ENCODE measurements around the gene RPP21. TPM values are rescaled to one million over a fixed set of nuclear protein-coding genes. Genes with fewer than 3 reads are reported as not detected.

The RPP21 gene
- total and polyA plus RNA-seq, 10 of the 15 experiments (the other 5 are each of a cell fraction or from before 2014, with no cell fraction given): 14.3 to 94.6 (median 42.1) TPM

DNA sequence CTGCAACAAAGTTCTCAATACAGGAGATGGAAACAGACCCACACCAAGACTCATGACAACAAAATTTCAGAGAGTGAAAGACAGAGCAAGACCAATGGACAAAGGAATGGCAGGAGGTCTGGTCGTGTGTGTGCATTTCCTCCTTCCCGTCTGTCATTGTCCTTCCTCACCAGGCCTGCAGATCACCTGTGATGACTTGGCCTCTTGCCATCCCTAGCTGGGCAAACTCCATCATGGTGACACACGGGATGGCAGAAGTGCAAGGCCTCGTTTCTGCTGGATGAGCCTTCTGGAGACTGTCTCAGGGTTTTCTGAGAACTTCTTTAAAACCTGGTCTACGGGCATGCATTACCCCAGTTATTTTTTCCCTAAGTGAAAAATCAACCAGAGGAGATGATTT is 49.2 kb downstream of the RPP21 start:
- Histone ChIP-seq H3K4me1 (ENCODE audit: control insufficient read depth, insufficient read depth, low read length) (no peaks in the 10 kb centered on the region), H4K20me1 (ENCODE audit: control insufficient read depth, insufficient read depth) (peaks cover 3% of the 10 kb centered on the region; the same call in 1 of the 2 replicates), H3K27me3 (replicated peaks in 1 of 2; ENCODE audit: control insufficient read depth in 2 of 2, insufficient read depth in 2 of 2, low read length in 1 of 2) (peaks cover 0 to 5% of the 10 kb centered on the region in 2 experiments; a peak in 3 of 4 replicates), H3K27ac (ENCODE audit: control insufficient read depth, insufficient read depth) (no peak overlapping the region), H3K9ac (ENCODE audit: control insufficient read depth, insufficient read depth, low read length) (no peak overlapping the region), H3K79me2 (ENCODE audit: control insufficient read depth, insufficient read depth, low read length) (no peaks in the 10 kb centered on the region), H3K4me3 (no peak overlapping the region), H2AFZ (ENCODE audit: control insufficient read depth, low read depth, low read length) (no peak overlapping the region), H3K36me3 (ENCODE audit: control insufficient read depth in 2 of 2, insufficient read depth in 2 of 2, low read length in 1 of 2) (no peaks in the 10 kb centered on the region), H3K4me2 (ENCODE audit: control insufficient read depth, insufficient read depth) (no peak overlapping the region), H3K9me3 (replicated peaks; ENCODE audit: control insufficient read depth, insufficient read depth, low read length) (no peaks in the 10 kb centered on the region)
- FAIRE-seq (no peak), ATAC-seq (no peak), DNase-seq (ENCODE audit: low read depth, low spot score) (no peak)
- RAD21 ChIA-PET (ENCODE audit: unreplicated experiment): interaction anchor here (1.1 to 1.7 kb wide), 2 partner anchors 32 to 175 kb away, joined by 3 read pairs; no protein-coding TSS in a partner anchor
- TF ChIP-seq MTA3 (IDR thresholded peaks at IDR 0.05; ENCODE audit: borderline replicate concordance, low read length): no peak
- TF ChIP-seq, protein P1, sequence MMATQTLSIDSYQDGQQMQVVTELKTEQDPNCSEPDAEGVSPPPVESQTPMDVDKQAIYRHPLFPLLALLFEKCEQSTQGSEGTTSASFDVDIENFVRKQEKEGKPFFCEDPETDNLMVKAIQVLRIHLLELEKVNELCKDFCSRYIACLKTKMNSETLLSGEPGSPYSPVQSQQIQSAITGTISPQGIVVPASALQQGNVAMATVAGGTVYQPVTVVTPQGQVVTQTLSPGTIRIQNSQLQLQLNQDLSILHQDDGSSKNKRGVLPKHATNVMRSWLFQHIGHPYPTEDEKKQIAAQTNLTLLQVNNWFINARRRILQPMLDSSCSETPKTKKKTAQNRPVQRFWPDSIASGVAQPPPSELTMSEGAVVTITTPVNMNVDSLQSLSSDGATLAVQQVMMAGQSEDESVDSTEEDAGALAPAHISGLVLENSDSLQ (IDR thresholded peaks at IDR 0.05): no peak
- CTCF ChIA-PET: interaction anchor here (0.7 to 0.8 kb wide), 3 partner anchors 173 to 740 kb away, joined by 3 to 4 read pairs (median 3); no protein-coding TSS in a partner anchor
- SMC1A ChIA-PET (ENCODE audit: uncharacterized antibody, unreplicated experiment): interaction anchor here (1.5 to 2.0 kb wide), 2 partner anchors 156 to 178 kb away, joined by 4 read pairs; no protein-coding TSS in a partner anchor
- 0% methylated on average over 5 of the region's 5 CpGs for WGBS (ENCODE audit: insufficient coverage, insufficient replicate concordance, low lambda C conversion rate, missing lambda C conversion rate)
- POLR2A ChIA-PET: no interaction called here
- in situ Hi-C loops (cut with MboI): no loop called here
- intact Hi-C loops (cut with micrococcal nuclease; ENCODE audit: unreplicated experiment): no loop called here
- no TSS peak for BruUV-seq (replicated peaks)

Small RNA genes lying within 50 kb of the gene (small RNA-seq; reads per million reads assigned to genes)
- not detected for gene HLA-N

Other genes starting within 250 kb of the RPP21 start
Only the 7 nearest of the 10 such genes appear.
- 0.05 TPM in 1 of 2 replicates, not detected in the other for gene TRIM40, start 209.0 kb upstream of the RPP21 start, total RNA-seq (2014; rRNA removed)
- not detected in 2 replicates for gene TRIM40, start 209.0 kb upstream of the RPP21 start, total RNA-seq (2014; rRNA removed; fragmentation: Illumina TruSeq; extraction: Trizol)
- gene TRIM40, start 209.0 kb upstream of the RPP21 start, total RNA-seq (2021): not detected in 2 replicates
- not detected in 2 replicates for gene TRIM40, start 209.0 kb upstream of the RPP21 start, polyA plus RNA-seq (2011; rRNA removed)
- not detected in 2 replicates for gene TRIM40, start 209.0 kb upstream of the RPP21 start, polyA plus RNA-seq (2014; fragmentation: Illumina TruSeq; extraction: Trizol)
- gene TRIM40, start 209.0 kb upstream of the RPP21 start, polyA plus RNA-seq (2014; fragmentation: Nextera tagmentation; extraction: Ambion mirVana): not detected
- not detected in 2 replicates for gene TRIM40, start 209.0 kb upstream of the RPP21 start, polyA plus RNA-seq (2014; rRNA removed)
- not detected for gene TRIM40, start 209.0 kb upstream of the RPP21 start, polyA plus RNA-seq (2016; fragmentation: Nextera tagmentation; extraction: Ambion mirVana)
- gene TRIM10, start 183.9 kb upstream of the RPP21 start, total RNA-seq (2014; rRNA removed): not detected in 2 replicates
- gene TRIM10, start 183.9 kb upstream of the RPP21 start, total RNA-seq (2014; rRNA removed; fragmentation: Illumina TruSeq; extraction: Trizol): not detected in 2 replicates
- not detected in 2 replicates for gene TRIM10, start 183.9 kb upstream of the RPP21 start, total RNA-seq (2021)
- 0.01 and 0.04 TPM in 2 replicates for gene TRIM10, start 183.9 kb upstream of the RPP21 start, polyA plus RNA-seq (2011; rRNA removed)
- gene TRIM10, start 183.9 kb upstream of the RPP21 start, polyA plus RNA-seq (2014; fragmentation: Illumina TruSeq; extraction: Trizol): not detected in 2 replicates
- not detected for gene TRIM10, start 183.9 kb upstream of the RPP21 start, polyA plus RNA-seq (2014; fragmentation: Nextera tagmentation; extraction: Ambion mirVana)
- not detected in 2 replicates for gene TRIM10, start 183.9 kb upstream of the RPP21 start, polyA plus RNA-seq (2014; rRNA removed)
- not detected for gene TRIM10, start 183.9 kb upstream of the RPP21 start, polyA plus RNA-seq (2016; fragmentation: Nextera tagmentation; extraction: Ambion mirVana)
- not detected in 2 replicates for gene TRIM15, start 181.6 kb upstream of the RPP21 start, total RNA-seq (2014; rRNA removed)
- not detected in 2 replicates for gene TRIM15, start 181.6 kb upstream of the RPP21 start, total RNA-seq (2014; rRNA removed; fragmentation: Illumina TruSeq; extraction: Trizol)
- gene TRIM15, start 181.6 kb upstream of the RPP21 start, total RNA-seq (2021): 0.08 TPM in 1 of 2 replicates, not detected in the other
- 0.29 TPM in 1 of 2 replicates, not detected in the other for gene TRIM15, start 181.6 kb upstream of the RPP21 start, polyA plus RNA-seq (2011; rRNA removed)
- gene TRIM15, start 181.6 kb upstream of the RPP21 start, polyA plus RNA-seq (2014; fragmentation: Illumina TruSeq; extraction: Trizol): not detected in 2 replicates
- gene TRIM15, start 181.6 kb upstream of the RPP21 start, polyA plus RNA-seq (2014; fragmentation: Nextera tagmentation; extraction: Ambion mirVana): not detected
- gene TRIM15, start 181.6 kb upstream of the RPP21 start, polyA plus RNA-seq (2014; rRNA removed): not detected in 2 replicates
- gene TRIM15, start 181.6 kb upstream of the RPP21 start, polyA plus RNA-seq (2016; fragmentation: Nextera tagmentation; extraction: Ambion mirVana): not detected
- 62.4 and 73.5 TPM in 2 replicates for gene TRIM26, start 131.8 kb upstream of the RPP21 start, total RNA-seq (2014; rRNA removed)
- 39.2 and 43.9 TPM in 2 replicates for gene TRIM26, start 131.8 kb upstream of the RPP21 start, total RNA-seq (2014; rRNA removed; fragmentation: Illumina TruSeq; extraction: Trizol)
- gene TRIM26, start 131.8 kb upstream of the RPP21 start, total RNA-seq (2021): 76.4 and 79.6 TPM in 2 replicates
- 35.6 and 57.3 TPM in 2 replicates for gene TRIM26, start 131.8 kb upstream of the RPP21 start, polyA plus RNA-seq (2011; rRNA removed)
- gene TRIM26, start 131.8 kb upstream of the RPP21 start, polyA plus RNA-seq (2014; fragmentation: Illumina TruSeq; extraction: Trizol): 57.6 and 72.4 TPM in 2 replicates
- gene TRIM26, start 131.8 kb upstream of the RPP21 start, polyA plus RNA-seq (2014; fragmentation: Nextera tagmentation; extraction: Ambion mirVana): 10 to 100 TPM; 13.1 to 18.2 TPM
- gene TRIM26, start 131.8 kb upstream of the RPP21 start, polyA plus RNA-seq (2014; rRNA removed): 56.5 and 67.5 TPM in 2 replicates
- gene TRIM26, start 131.8 kb upstream of the RPP21 start, polyA plus RNA-seq (2016; fragmentation: Nextera tagmentation; extraction: Ambion mirVana): 10 to 100 TPM; 69.9 to 75.3 TPM
- gene TRIM39, start 18.2 kb upstream of the RPP21 start, total RNA-seq (2014; rRNA removed): 9.5 and 10.4 TPM in 2 replicates
- 8.1 and 8.2 TPM in 2 replicates for gene TRIM39, start 18.2 kb upstream of the RPP21 start, total RNA-seq (2014; rRNA removed; fragmentation: Illumina TruSeq; extraction: Trizol)
- gene TRIM39, start 18.2 kb upstream of the RPP21 start, total RNA-seq (2021): 9.7 and 11.9 TPM in 2 replicates
- 9.9 and 11.0 TPM in 2 replicates for gene TRIM39, start 18.2 kb upstream of the RPP21 start, polyA plus RNA-seq (2011; rRNA removed)
- gene TRIM39, start 18.2 kb upstream of the RPP21 start, polyA plus RNA-seq (2014; fragmentation: Illumina TruSeq; extraction: Trizol): 9.4 and 11.1 TPM in 2 replicates
- 1 to 10 TPM; 3.0 to 3.1 TPM for gene TRIM39, start 18.2 kb upstream of the RPP21 start, polyA plus RNA-seq (2014; fragmentation: Nextera tagmentation; extraction: Ambion mirVana)
- 10.3 and 13.3 TPM in 2 replicates for gene TRIM39, start 18.2 kb upstream of the RPP21 start, polyA plus RNA-seq (2014; rRNA removed)
- 1 to 10 TPM; 7.1 TPM for gene TRIM39, start 18.2 kb upstream of the RPP21 start, polyA plus RNA-seq (2016; fragmentation: Nextera tagmentation; extraction: Ambion mirVana)
- 483 and 499 TPM in 2 replicates for gene HLA-E, start 144.4 kb downstream of the RPP21 start, total RNA-seq (2014; rRNA removed)
- 262 and 265 TPM in 2 replicates for gene HLA-E, start 144.4 kb downstream of the RPP21 start, total RNA-seq (2014; rRNA removed; fragmentation: Illumina TruSeq; extraction: Trizol)
- 390 and 409 TPM in 2 replicates for gene HLA-E, start 144.4 kb downstream of the RPP21 start, total RNA-seq (2021)
- 259 and 321 TPM in 2 replicates for gene HLA-E, start 144.4 kb downstream of the RPP21 start, polyA plus RNA-seq (2011; rRNA removed)
- gene HLA-E, start 144.4 kb downstream of the RPP21 start, polyA plus RNA-seq (2014; fragmentation: Illumina TruSeq; extraction: Trizol): 157 and 256 TPM in 2 replicates
- gene HLA-E, start 144.4 kb downstream of the RPP21 start, polyA plus RNA-seq (2014; fragmentation: Nextera tagmentation; extraction: Ambion mirVana): 10 to 100 TPM; 35.1 to 62.3 TPM
- 480 and 510 TPM in 2 replicates for gene HLA-E, start 144.4 kb downstream of the RPP21 start, polyA plus RNA-seq (2014; rRNA removed)
- gene HLA-E, start 144.4 kb downstream of the RPP21 start, polyA plus RNA-seq (2016; fragmentation: Nextera tagmentation; extraction: Ambion mirVana): 100 to 1,000 TPM; 251 to 272 TPM
- gene GNL1, start 211.3 kb downstream of the RPP21 start, total RNA-seq (2014; rRNA removed): 45.4 and 50.2 TPM in 2 replicates
- 30.6 and 30.7 TPM in 2 replicates for gene GNL1, start 211.3 kb downstream of the RPP21 start, total RNA-seq (2014; rRNA removed; fragmentation: Illumina TruSeq; extraction: Trizol)
- gene GNL1, start 211.3 kb downstream of the RPP21 start, total RNA-seq (2021): 59.3 and 61.2 TPM in 2 replicates
- 45.1 and 51.4 TPM in 2 replicates for gene GNL1, start 211.3 kb downstream of the RPP21 start, polyA plus RNA-seq (2011; rRNA removed)
- gene GNL1, start 211.3 kb downstream of the RPP21 start, polyA plus RNA-seq (2014; fragmentation: Illumina TruSeq; extraction: Trizol): 38.7 and 40.2 TPM in 2 replicates
- 1 to 10 TPM in 1 of 2 experiments, under 1 TPM in 1; 0.18 to 1.4 TPM for gene GNL1, start 211.3 kb downstream of the RPP21 start, polyA plus RNA-seq (2014; fragmentation: Nextera tagmentation; extraction: Ambion mirVana)
- gene GNL1, start 211.3 kb downstream of the RPP21 start, polyA plus RNA-seq (2014; rRNA removed): 40.7 and 45.3 TPM in 2 replicates
- 10 to 100 TPM; 50.6 to 64.5 TPM for gene GNL1, start 211.3 kb downstream of the RPP21 start, polyA plus RNA-seq (2016; fragmentation: Nextera tagmentation; extraction: Ambion mirVana)